IMR-90 (cell line): ENCODE measurements around the gene HIF1A. TPM values are rescaled to one million over a fixed set of nuclear protein-coding genes. Genes with fewer than 3 reads are reported as not detected.

Source experiments
- ATAC-seq: fragments of 200-7000 bp; cut with Tn5 transposase; 2 replicates; pipeline ENCODE4 v1.9.1; 2020; ENCODE audit warnings: low read depth, mild to moderate bottlenecking, moderate library complexity
- BruUV-seq: library from RNA; stranded (reverse); fragments of 400-500 nt; replicated peaks from 2 replicates; lab custom pipeline; 2021; lab: Mats Ljungman, UMichigan
- CTCF ChIA-PET: fragments of 300-600 bp; formaldehyde crosslinking; extraction: SDS; loops from one replicate; lab custom pipeline; 2021; ENCODE audit warnings: antibody characterized with exemption; lab: Yijun Ruan, JAX
- POLR2A ChIA-PET: fragments of 300-600 bp; sonication (Branson Sonifier 250); formaldehyde crosslinking; loops from one replicate; lab custom pipeline; 2022; ENCODE audit warnings: antibody characterized with exemption; ENCODE audit not compliant: unreplicated experiment; lab: Charles Lee
- DNase-seq: peaks from one replicate; pipeline ENCODE4 v3.0.0; 2013
- H2AFZ ChIP-seq: replicated peaks from 2 replicates; pipeline ENCODE3; 2013; ENCODE audit warnings: low read length, mild to moderate bottlenecking; ENCODE audit not compliant: poor library complexity
- H2AK5ac ChIP-seq: 2 replicates; pipeline ENCODE4 v1.6.1; 2013; ENCODE audit warnings: low read depth, low read length, inconsistent platforms
- H2AK9ac ChIP-seq: replicated peaks from 2 replicates; pipeline ENCODE3; 2013; ENCODE audit warnings: mild to moderate bottlenecking, low read depth, low read length, moderate library complexity; ENCODE audit not compliant: poor library complexity
- H2BK120ac ChIP-seq: 2 replicates; pipeline ENCODE4 v1.6.1; 2013; ENCODE audit warnings: low read depth, low read length, inconsistent platforms
- H2BK15ac ChIP-seq: 3 replicates; pipeline ENCODE4 v1.6.1; 2013; ENCODE audit warnings: low read depth, low read length, inconsistent platforms
- H2BK20ac ChIP-seq: 2 replicates; pipeline ENCODE4 v1.6.1; 2013; ENCODE audit warnings: low read depth, mild to moderate bottlenecking, inconsistent platforms, low read length, moderate library complexity
- H2BK5ac ChIP-seq: 2 replicates; pipeline ENCODE4 v1.6.1; 2013; ENCODE audit warnings: mild to moderate bottlenecking, low read depth, low read length, inconsistent platforms; ENCODE audit not compliant: poor library complexity, severe bottlenecking
- H3K14ac ChIP-seq: replicated peaks from 2 replicates; pipeline ENCODE4 v1.6.1; 2013; ENCODE audit warnings: low read depth, low read length, inconsistent platforms
- H3K18ac ChIP-seq: 2 replicates; pipeline ENCODE4 v1.6.1; 2013; ENCODE audit warnings: low read depth, low read length, control low read depth
- H3K23ac ChIP-seq: 2 replicates; pipeline ENCODE4 v1.6.1; 2013; ENCODE audit warnings: low read depth, low read length, inconsistent platforms
- H3K27ac ChIP-seq: 2 replicates; pipeline ENCODE4 v1.5.1; 2013; ENCODE audit warnings: mild to moderate bottlenecking, control low read depth, low read length; ENCODE audit not compliant: insufficient read depth
- H3K27me3 ChIP-seq: 2 replicates; pipeline ENCODE4 v1.6.1; 2013; ENCODE audit warnings: low read length; ENCODE audit not compliant: control insufficient read depth, insufficient read depth
- H3K36me3 ChIP-seq: 2 replicates; pipeline ENCODE4 v1.6.1; 2013; ENCODE audit warnings: low read length, mixed read lengths; ENCODE audit not compliant: control insufficient read depth, insufficient read depth
- H3K4ac ChIP-seq: 2 replicates; pipeline ENCODE4 v1.6.1; 2013; ENCODE audit warnings: low read depth, low read length, inconsistent platforms
- H3K4me1 ChIP-seq: 2 replicates; pipeline ENCODE4 v1.6.1; 2013; ENCODE audit warnings: low read length, mixed read lengths; ENCODE audit not compliant: control insufficient read depth, insufficient read depth
- H3K4me2 ChIP-seq: 2 replicates; pipeline ENCODE4 v1.6.1; 2013; ENCODE audit warnings: low read depth, mild to moderate bottlenecking, control low read depth, low read length, moderate library complexity
- H3K4me3 ChIP-seq: 2 replicates; pipeline ENCODE4 v1.5.1; 2013; ENCODE audit warnings: low read depth, mild to moderate bottlenecking, control low read depth, low read length, moderate library complexity; ENCODE audit not compliant: insufficient read depth
- H3K56ac ChIP-seq: 2 replicates; pipeline ENCODE4 v1.6.1; 2013; ENCODE audit warnings: low read length, inconsistent platforms; ENCODE audit not compliant: insufficient read depth; ENCODE audit errors: extremely low read depth
- H3K79me1 ChIP-seq, 2 experiments: 2 replicates each; pipeline ENCODE4 v1.6.1; 2013; ENCODE audit warnings: low read length in 2 of 2, inconsistent platforms in 1 of 2, low read depth in 1 of 2
- H3K9ac ChIP-seq: 2 replicates; pipeline ENCODE4 v1.6.1; 2013; ENCODE audit warnings: low read depth, low read length, control low read depth
- H3K9me1 ChIP-seq: 2 replicates; pipeline ENCODE4 v1.6.1; 2013; ENCODE audit warnings: low read length, inconsistent platforms; ENCODE audit not compliant: insufficient read depth
- H3K9me3 ChIP-seq: 2 replicates; pipeline ENCODE4 v1.6.1; 2013; ENCODE audit warnings: low read length; ENCODE audit not compliant: control insufficient read depth, insufficient read depth
- H4K20me1 ChIP-seq: 2 replicates; pipeline ENCODE4 v1.6.1; 2013; ENCODE audit warnings: low read length, inconsistent platforms; ENCODE audit not compliant: insufficient read depth
- H4K5ac ChIP-seq: 2 replicates; pipeline ENCODE4 v1.6.1; 2013; ENCODE audit warnings: mild to moderate bottlenecking, low read depth, low read length, control low read depth
- H4K8ac ChIP-seq, 2 experiments: 2 replicates each; pipeline ENCODE4 v1.6.1; 2013; ENCODE audit warnings: low read depth in 2 of 2, low read length in 2 of 2, control low read depth in 1 of 2, inconsistent platforms in 1 of 2
- H4K91ac ChIP-seq: 2 replicates; pipeline ENCODE4 v1.6.1; 2013; ENCODE audit warnings: low read depth, low read length, inconsistent platforms; ENCODE audit not compliant: insufficient read depth
- CTCF ChIP-seq: conservative IDR thresholded peaks from 2 replicates; pipeline ENCODE4 v1.5.1; 2012; ENCODE audit warnings: mild to moderate bottlenecking, low read depth, low read length, improper control_type of control experiment
- ELK1 ChIP-seq: fragments of 150-350 bp; IDR thresholded peaks from 2 replicates; pipeline ENCODE4 v1.6.1; 2016; ENCODE audit warnings: low read depth, mild to moderate bottlenecking, low read length, moderate library complexity, borderline replicate concordance
- MAFK ChIP-seq: IDR thresholded peaks from 2 replicates; pipeline ENCODE4 v1.6.1; 2012; ENCODE audit warnings: low read depth, low read length, improper control_type of control experiment
- MAZ ChIP-seq: IDR thresholded peaks from 2 replicates; pipeline ENCODE4 v1.6.1; 2012; ENCODE audit warnings: low read depth, mild to moderate bottlenecking, low read length, improper control_type of control experiment, moderate library complexity, borderline replicate concordance
- MXI1 ChIP-seq: IDR thresholded peaks from 2 replicates; pipeline ENCODE4 v1.6.1; 2012; ENCODE audit warnings: low read depth, mild to moderate bottlenecking, low read length, moderate library complexity, borderline replicate concordance
- POLR2A ChIP-seq: IDR thresholded peaks from 2 replicates; pipeline ENCODE4 v1.6.1; 2012; ENCODE audit warnings: mild to moderate bottlenecking, low read depth, low read length
- RCOR1 ChIP-seq: IDR thresholded peaks from 2 replicates; pipeline ENCODE4 v1.6.1; 2012; ENCODE audit warnings: mild to moderate bottlenecking, low read length, improper control_type of control experiment; ENCODE audit not compliant: insufficient replicate concordance
- RFX5 ChIP-seq: IDR thresholded peaks from 2 replicates; pipeline ENCODE4 v1.8.0; 2012; ENCODE audit warnings: low read depth, mild to moderate bottlenecking, low read length, moderate library complexity
- SMC3 ChIP-seq: fragments of 150-350 bp; IDR thresholded peaks from 2 replicates; pipeline ENCODE4 v1.6.1; 2016; ENCODE audit warnings: low read depth, mild to moderate bottlenecking, antibody characterized with exemption, low read length, moderate library complexity
- WGBS, 2 experiments: methylation state at CpG; one replicate each; pipeline versions ENCODE4 v1.1.5 to v1.1.7; 2013; ENCODE audit warnings: missing lambda C conversion rate in 2 of 2; ENCODE audit not compliant: insufficient read length in 1 of 2; ENCODE audit errors: extremely low coverage in 2 of 2; 5-methylcytosine and 5-hydroxymethylcytosine counted together
- dilution Hi-C: fragments of 300-500 bp; cut with HindIII; formaldehyde crosslinking; loops from one replicate; pipeline ENCODE4 v1.14.3; 2018; ENCODE audit warnings: low sequenced_read_pairs; ENCODE audit not compliant: unreplicated experiment
- in situ Hi-C: fragments of 300-500 bp; cut with MboI; formaldehyde crosslinking; loops from 3 replicates; pipeline ENCODE4 v1.14.3; 2019; ENCODE audit warnings: low sequenced_read_pairs, inconsistent platforms, mixed read lengths
- intact Hi-C: fragments of 100-400 bp; cut with micrococcal nuclease; formaldehyde crosslinking; loops from 2 replicates; pipeline ENCODE4 v1.10.0; 2022
- polyA plus RNA-seq, 3 experiments: library from polyadenylated mRNA; depleted of rRNA; stranded (reverse); fragments of >200 nt; gene quantifications; 2 replicates each; pipeline ENCODE4 v1.2.3, GENCODE V29; 2012; ENCODE audit warnings: low replicate concordance in 1 of 3
- total RNA-seq: library from RNA; depleted of rRNA; stranded (reverse); fragments of >200 nt; gene quantifications from 2 replicates; pipeline ENCODE4 v1.2.3, GENCODE V29; 2012

HIF1A gene
- total and polyA plus RNA-seq, 2 of the 4 experiments (the other 2 are of a cell fraction) = 128 to 301 TPM

GRCh38 chr14:61661471-61662400 lies 33.6 kb upstream of the HIF1A start (continued):
- TF ChIP-seq MAFK = no peak
- TF ChIP-seq RCOR1 = no peak

DNA sequence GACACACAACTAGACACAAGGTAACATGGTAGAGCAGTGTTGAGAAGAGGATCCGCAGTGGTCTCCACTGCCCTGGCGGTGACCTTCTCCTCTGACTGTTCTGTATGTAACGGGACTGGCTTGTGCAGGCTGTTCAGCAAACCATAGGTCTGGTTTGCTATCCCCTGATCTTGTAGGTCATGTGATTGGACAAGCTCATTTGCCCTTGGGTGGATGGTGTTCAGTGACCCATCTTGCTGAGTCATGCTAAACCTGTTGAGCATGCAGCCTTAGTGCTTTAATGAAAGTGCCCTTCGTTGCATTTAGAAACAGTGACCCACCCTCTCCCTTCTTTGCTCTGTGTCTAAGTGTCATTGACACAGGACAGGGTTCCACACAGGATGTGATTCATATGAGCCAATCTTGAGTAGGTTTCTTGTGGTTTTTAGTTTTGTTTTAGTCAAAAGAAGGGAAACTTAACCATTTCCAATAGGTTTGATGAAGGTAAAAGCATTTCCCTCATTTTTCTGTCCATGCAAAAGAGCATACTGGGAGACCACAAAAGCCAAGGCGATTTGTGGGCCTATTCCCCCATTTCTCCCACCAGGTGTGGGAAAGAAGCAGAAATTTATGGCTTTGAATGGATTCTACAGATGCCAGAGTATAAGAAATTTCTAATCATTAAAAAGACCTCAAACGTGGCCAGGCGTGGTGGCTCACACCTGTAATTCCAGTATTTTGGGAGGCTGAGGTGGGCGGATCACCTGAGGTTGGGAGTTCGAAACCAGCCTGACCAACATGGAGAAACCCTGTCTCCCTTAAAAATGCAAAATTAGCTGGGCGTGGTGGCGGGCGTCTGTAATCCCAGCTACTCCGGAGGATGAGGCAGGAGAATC lies 32.6 kb upstream of the HIF1A start:
- 100% methylated on average over 1 of the region's 13 CpGs; no CpG with 5 or more reads in 1 of the 2 experiments for WGBS, 2 experiments
- ATAC-seq (peak; percentile 47), DNase-seq (peak; percentile 75)
- Histone ChIP-seq H4K5ac (peak overlapping the region; percentile 31), H3K9ac (no peak overlapping the region), H3K56ac (peak overlapping the region; percentile 16; the same call in 1 of the 2 replicates), H3K9me3 (no peaks in the 10 kb centered on the region), H3K23ac (peak overlapping the region; percentile 83), H4K20me1 (no peaks in the 10 kb centered on the region), H3K4me3 (no peak overlapping the region), H3K27ac (peak overlapping the region; percentile 59), H2BK15ac (peak overlapping the region; percentile 90; the same call in 2 of the 3 replicates), H2AK9ac (peak overlapping the region; percentile 58), H2BK20ac (peak overlapping the region; percentile 96), H3K4me2 (peak overlapping the region; percentile 72; the same call in 1 of the 2 replicates), H3K14ac (peak overlapping the region; percentile 96), H3K9me1 (peaks cover 7% of the 10 kb centered on the region), H2AK5ac (peak overlapping the region; percentile 91), H2BK120ac (peak overlapping the region; percentile 92), H4K8ac (peak overlapping the region; percentile 52 to 93), H3K79me1 (peaks cover 0 to 5% of the 10 kb centered on the region in 2 experiments; a peak in 1 of 4 replicates), H4K91ac (peak overlapping the region; percentile 89), H3K4ac (peak overlapping the region; percentile 93), H3K18ac (peak overlapping the region; percentile 33), H3K27me3 (no peaks in the 10 kb centered on the region), H3K4me1 (peaks cover 14% of the 10 kb centered on the region), H2BK5ac (peak overlapping the region; percentile 76), H3K36me3 (no peaks in the 10 kb centered on the region), H2AFZ (peak overlapping the region; percentile 69)
- in situ Hi-C loops = no loop called here
- dilution Hi-C loops = no loop called here
- ChIA-PET CTCF (no interaction called here), POLR2A (no interaction called here)
- BruUV-seq = no TSS peak
- intact Hi-C loops = no loop called here
- no peak for TF ChIP-seq POLR2A
- TF ChIP-seq CTCF = no peak
- TF ChIP-seq ELK1 = no peak
- no peak for TF ChIP-seq RCOR1
- TF ChIP-seq SMC3 = no peak
- no peak for TF ChIP-seq RFX5
- TF ChIP-seq MAZ = no peak
- TF ChIP-seq MXI1 = no peak
- peak; percentile 89 for TF ChIP-seq MAFK
